Body of pancreas (tissue), 4 donors: ENCODE data around the gene STAT5A.

ENCODE experiments used
- CTCF ChIP-seq, 7 experiments: fragments of 450-650 bp in 4 of 7; fragments of 200-600 bp in 3 of 7; sonication (generic) in 3 of 7; IDR thresholded peaks; one replicate each; pipeline ENCODE4 v1.5.1; 2016 to 2019; ENCODE audit warnings: antibody characterized with exemption in 7 of 7
- POLR2A ChIP-seq, 3 donors: fragments of 450-650 bp; IDR thresholded peaks; one replicate each; pipeline ENCODE4 v1.6.1; 2016; ENCODE audit warnings: antibody characterized with exemption in 3 of 3, mild to moderate bottlenecking in 2 of 3

GRCh38 chr17:42249681-42250446 lies 38.4 kb upstream of the STAT5A start:
- TF ChIP-seq POLR2A (IDR thresholded peaks at IDR 0.05) (no peak), CTCF (IDR thresholded peaks at IDR 0.05) (no peak)
